CD1c-positive myeloid dendritic cell (primary cell): ENCODE measurements around the gene SLC22A16.
"Not testable (repeated sequence)": the region's sequence is repeated elsewhere in the genome, so short reads cannot be mapped to it uniquely, and the experiment has no call there.

ENCODE experiments used
- DNase-seq: peaks from one replicate; pipeline ENCODE4 v3.0.0-alpha.2; 2016; ENCODE audit errors: extremely low spot score

SLC22A16 gene, protein sequence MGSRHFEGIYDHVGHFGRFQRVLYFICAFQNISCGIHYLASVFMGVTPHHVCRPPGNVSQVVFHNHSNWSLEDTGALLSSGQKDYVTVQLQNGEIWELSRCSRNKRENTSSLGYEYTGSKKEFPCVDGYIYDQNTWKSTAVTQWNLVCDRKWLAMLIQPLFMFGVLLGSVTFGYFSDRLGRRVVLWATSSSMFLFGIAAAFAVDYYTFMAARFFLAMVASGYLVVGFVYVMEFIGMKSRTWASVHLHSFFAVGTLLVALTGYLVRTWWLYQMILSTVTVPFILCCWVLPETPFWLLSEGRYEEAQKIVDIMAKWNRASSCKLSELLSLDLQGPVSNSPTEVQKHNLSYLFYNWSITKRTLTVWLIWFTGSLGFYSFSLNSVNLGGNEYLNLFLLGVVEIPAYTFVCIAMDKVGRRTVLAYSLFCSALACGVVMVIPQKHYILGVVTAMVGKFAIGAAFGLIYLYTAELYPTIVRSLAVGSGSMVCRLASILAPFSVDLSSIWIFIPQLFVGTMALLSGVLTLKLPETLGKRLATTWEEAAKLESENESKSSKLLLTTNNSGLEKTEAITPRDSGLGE

GRCh38 chr6:110476046-110476849 is at the start of gene SLC22A16:
TSS of gene SLC22A16 (minus strand) at chr6:110476613. CDS start at chr6:110476574, 39 bp downstream.
- DNase-seq = peak; percentile 43

- DNase-seq = no peak
Observed at GRCh38 chr6:110525001-110525400, 48.6 kb upstream of the SLC22A16 start.

GRCh38 chr6:110524305-110524704 is 47.9 kb upstream of the SLC22A16 start:
- DNase-seq = no peak

DNA sequence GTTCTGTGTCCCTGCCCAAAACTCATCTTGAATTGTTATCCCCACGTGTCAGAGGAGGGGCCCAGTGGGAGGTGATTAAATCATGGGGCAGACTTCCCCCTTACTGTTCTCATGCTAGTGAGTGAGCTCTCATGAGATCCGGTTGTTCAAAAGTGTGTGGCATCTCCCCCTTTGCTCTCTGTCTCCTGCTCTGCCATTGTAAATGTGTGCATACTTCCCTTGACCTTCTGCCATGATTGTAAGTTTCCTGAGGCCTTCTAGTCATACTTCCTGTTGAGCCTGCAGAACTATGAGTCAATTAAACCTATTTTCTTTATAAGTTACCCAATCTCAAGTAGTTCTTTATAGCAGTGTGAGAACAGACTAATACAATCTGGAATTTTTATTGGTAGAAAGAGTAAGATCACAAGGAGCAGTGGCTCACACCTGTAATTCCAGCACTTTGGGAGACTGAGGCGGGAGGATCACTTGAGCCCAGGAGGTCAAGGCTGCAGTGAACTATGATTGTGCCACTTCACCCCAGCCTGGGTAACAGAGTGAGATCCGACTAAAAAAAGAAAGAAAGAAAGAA is 47.1 kb upstream of the SLC22A16 start:
- no peak for DNase-seq

- no peak for DNase-seq
Observed at GRCh38 chr6:110522427-110522826, 46.0 kb upstream of the SLC22A16 start.

DNA sequence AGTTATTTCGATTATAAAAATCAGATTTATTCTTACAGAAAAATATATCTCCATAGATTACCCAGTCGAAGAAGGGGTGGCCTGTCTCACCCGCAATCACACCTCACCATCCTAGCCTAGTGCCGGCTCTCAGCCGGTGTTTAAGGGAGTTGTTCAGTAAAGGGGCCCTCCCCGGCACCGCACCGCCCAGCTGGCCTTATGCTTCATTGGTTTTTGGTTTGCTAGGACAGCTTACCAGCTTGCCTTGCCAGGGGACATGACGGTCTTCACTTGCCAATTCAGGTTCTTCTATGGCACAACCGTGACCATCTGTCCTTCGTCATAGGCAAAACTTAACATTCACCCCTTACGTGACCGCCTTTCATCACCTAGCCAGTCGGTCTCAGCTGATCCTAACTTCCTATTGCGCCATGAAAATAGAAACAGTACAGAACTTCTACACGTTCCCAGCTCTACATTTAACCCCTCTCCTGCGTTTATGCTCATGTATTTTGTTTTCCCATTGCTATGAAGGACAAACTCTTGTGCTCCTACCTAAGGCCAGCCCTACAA is 44.7 kb upstream of the SLC22A16 start:
- no peak for DNase-seq

DNA sequence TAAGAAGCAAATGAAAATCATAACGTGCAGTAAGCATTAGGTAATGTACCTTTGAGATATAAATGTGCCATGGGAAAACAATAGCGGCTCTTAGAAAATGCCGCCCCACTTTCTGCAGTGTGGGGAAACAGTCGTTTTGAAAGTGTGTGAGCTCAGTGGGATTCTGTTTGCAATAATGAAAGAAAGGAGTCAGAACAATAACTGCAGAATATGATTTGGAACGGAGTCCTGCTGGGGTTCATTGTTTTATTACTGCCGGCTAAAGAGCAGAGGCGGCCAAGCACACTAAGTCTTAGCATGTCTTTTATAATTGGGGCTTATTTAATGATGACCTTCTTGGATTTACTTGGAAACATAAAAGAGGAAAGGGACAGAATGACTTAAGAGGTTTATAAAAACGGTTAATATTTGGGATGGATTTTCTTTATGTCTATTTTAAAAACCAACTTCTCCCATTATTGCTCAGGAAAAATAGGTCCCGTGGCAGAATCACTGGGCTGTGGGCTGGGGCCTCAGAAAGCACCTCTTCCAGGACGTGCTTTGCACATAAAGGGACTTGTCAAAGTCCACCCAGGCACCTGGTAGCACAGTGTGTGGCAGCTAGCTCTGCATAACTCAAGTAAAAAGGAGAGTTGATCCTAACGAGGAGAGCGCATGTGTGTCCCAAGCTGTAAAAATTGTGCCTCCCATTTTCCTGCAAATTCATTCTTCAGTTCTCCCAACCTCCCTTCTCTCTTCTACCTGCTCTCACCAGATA is 44.0 kb upstream of the SLC22A16 start:
- no peak for DNase-seq

- no peak for DNase-seq
Observed at GRCh38 chr6:110517601-110518281, 41.3 kb upstream of the SLC22A16 start.

DNA sequence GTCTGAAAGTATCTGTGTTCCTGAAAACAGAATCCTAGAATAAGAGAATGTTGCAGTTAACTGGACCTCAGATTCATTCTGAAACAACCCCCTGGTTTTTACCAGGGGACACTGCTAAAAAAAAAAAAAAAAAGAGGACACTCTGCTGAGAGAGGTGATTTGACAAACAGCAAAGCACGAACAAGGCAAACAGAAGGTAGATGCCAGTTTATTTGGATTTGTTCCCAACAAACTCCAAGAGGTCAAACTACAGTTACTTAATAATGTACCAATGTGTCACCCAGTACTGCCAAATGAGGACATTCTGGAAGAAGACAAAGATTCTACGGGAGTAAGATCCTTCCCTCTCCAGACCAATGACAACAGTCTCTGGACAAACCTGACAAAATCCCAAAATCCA is 40.6 kb upstream of the SLC22A16 start:
- DNase-seq = no peak

- peak; percentile 35 for DNase-seq
Observed at GRCh38 chr6:110514818-110515217, 38.4 kb upstream of the SLC22A16 start.

DNA sequence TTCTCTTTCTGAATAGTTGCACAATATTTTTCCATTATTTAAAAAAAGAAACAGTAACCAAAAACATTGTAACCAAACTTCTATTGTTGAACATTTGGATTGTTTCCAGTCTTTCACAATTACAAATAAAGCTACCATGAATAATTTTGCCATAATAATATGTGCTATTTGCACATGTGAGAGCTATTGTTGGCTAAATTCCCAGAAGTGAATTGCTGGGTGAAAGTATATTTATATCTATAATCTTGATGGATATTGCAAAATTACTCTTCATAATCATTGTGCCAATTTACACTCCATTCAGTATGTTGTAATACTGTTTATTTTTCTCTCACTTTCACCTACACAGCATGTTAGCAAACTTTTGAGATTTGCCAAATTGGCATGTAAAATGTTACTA is 36.6 kb upstream of the SLC22A16 start:
- peak; percentile 46 for DNase-seq

DNA sequence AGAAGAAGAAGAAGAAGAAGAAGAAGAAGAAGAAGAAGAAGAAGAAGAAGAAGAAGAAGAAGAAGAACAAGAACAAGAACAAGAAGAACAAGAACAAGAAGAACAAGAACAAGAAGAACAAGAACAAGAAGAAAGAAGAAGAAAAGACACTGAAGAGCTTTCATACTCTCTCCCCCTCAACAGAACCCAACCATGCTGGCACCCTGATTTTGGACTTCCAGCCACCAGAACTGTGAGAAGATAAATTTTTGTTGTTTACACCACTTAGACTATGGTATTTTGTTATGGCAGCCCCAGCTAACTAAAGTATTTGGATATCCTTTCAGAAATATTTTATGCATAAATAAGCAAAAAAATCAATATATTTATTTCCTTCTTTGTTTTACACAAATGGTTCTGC is 36.1 kb upstream of the SLC22A16 start:
- not testable (repeated sequence) for DNase-seq

- no peak for DNase-seq
Observed at GRCh38 chr6:110511401-110511800, 35.0 kb upstream of the SLC22A16 start.

- peak; percentile 95 for DNase-seq
Observed at GRCh38 chr6:110509617-110510241, 33.3 kb upstream of the SLC22A16 start.

GRCh38 chr6:110504891-110505290 is 28.5 kb upstream of the SLC22A16 start:
- DNase-seq = not testable (repeated sequence)

- peak; percentile 64 for DNase-seq
Observed at GRCh38 chr6:110495949-110496348, 19.5 kb upstream of the SLC22A16 start.

DNA sequence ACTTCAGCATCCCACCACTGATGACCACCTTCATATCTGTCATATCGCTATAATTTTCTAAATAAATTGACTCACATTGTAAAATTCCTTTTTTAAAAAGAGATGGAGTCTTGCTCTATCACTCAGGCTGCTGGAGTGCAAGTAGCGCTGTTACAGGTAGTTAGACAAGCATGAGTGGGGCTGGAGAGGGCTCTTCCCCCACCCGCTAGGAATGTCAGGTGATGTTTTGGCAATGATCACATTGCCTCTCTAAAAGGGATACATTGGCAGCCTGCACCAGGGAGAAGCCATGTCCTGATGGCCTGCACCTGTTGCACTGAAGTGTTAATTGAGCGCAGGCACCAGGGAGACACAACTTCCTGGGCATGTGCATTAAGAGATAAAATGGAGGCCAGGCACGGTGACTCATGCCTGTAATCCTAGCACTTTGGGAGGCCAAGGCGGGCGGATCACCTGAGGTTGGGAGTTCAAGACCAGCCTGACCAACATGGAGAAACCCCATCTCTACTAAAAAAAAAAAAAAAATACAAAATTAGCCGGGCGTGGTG is 16.9 kb upstream of the SLC22A16 start:
- DNase-seq = no peak

DNA sequence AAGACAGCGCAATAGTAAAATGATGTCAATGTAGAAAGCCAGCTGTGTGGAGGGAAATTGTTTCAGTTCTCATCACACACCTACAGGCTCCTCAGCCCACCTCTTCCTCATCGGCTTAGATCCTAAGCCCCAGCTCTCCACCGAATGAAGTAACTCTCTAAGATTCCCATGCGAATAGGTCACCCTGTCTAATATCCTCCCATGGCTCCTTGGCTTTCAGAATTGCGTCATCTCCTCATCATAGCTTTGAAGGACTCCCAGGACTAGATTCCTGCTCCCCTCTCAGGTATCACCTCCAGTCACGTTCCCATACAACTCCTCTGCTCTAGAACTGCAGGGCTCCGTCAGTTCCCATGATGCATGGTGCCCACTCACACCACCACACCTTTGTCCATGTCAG is 16.2 kb upstream of the SLC22A16 start:
- DNase-seq = peak; percentile 76

GRCh38 chr6:110491644-110492317 is 15.4 kb upstream of the SLC22A16 start:
- DNase-seq = peak; percentile 73
